Islet of Langerhans (tissue), 1 donor: ENCODE results near the gene ZIC5.

Experiments
- FAIRE-seq: peaks from one replicate; lab custom pipeline; 2011; peaks lifted over from hg19 to GRCh38; lab: Jason Lieb, UNC

Gene ZIC5

GRCh38 chr13:99987154-99988019 lies 15.8 kb upstream of the ZIC5 start:
- FAIRE-seq: no peak

GRCh38 chr13:99986741-99987140 lies 15.2 kb upstream of the ZIC5 start:
- FAIRE-seq: no peak

- FAIRE-seq: no peak
These were observed 14.4 kb upstream of the ZIC5 start for GRCh38 chr13:99985886-99986527.

- no peak for FAIRE-seq
These were observed 13.8 kb upstream of the ZIC5 start for GRCh38 chr13:99985241-99985874.

- FAIRE-seq: no peak
These were observed 13.1 kb upstream of the ZIC5 start for GRCh38 chr13:99984461-99985240.

- FAIRE-seq: no peak
These were observed 12.2 kb upstream of the ZIC5 start for GRCh38 chr13:99983499-99984401.

GRCh38 chr13:99982731-99983498 lies 11.3 kb upstream of the ZIC5 start:
- no peak for FAIRE-seq

GRCh38 chr13:99982036-99982730 lies 10.6 kb upstream of the ZIC5 start:
- FAIRE-seq: no peak

GRCh38 chr13:99981735-99982035 lies 10.1 kb upstream of the ZIC5 start, which contains the start of gene ZIC2:
TSS of gene ZIC2 (plus strand) at chr13:99981784. CDS start at chr13:99982065, 281 bp downstream.
- no peak for FAIRE-seq

GRCh38 chr13:99980824-99981734 lies 9.5 kb upstream of the ZIC5 start:
- no peak for FAIRE-seq

GRCh38 chr13:99980201-99980823 lies 8.7 kb upstream of the ZIC5 start:
- no peak for FAIRE-seq

GRCh38 chr13:99979453-99980200 lies 8.1 kb upstream of the ZIC5 start:
- FAIRE-seq: no peak

- no peak for FAIRE-seq
These were observed 7.4 kb upstream of the ZIC5 start for GRCh38 chr13:99978799-99979452.

- no peak for FAIRE-seq
These were observed 6.6 kb upstream of the ZIC5 start for GRCh38 chr13:99977912-99978798.

GRCh38 chr13:99977334-99977911 lies 5.9 kb upstream of the ZIC5 start:
- FAIRE-seq: no peak

GRCh38 chr13:99976575-99976974 lies 5.0 kb upstream of the ZIC5 start:
- FAIRE-seq: no peak
